HG03196 (cell line): ENCODE measurements around the gene SMURF2.
"Not testable (repeated sequence)": the region's sequence is repeated elsewhere in the genome, so short reads cannot be mapped to it uniquely, and the experiment has no call there.

ENCODE experiments used
- ATAC-seq: cut with Tn5 transposase; IDR thresholded peaks from one replicate; pipeline ENCODE4 v1.9.1; 2021; ENCODE audit not compliant: unreplicated experiment

The SMURF2 gene

DNA sequence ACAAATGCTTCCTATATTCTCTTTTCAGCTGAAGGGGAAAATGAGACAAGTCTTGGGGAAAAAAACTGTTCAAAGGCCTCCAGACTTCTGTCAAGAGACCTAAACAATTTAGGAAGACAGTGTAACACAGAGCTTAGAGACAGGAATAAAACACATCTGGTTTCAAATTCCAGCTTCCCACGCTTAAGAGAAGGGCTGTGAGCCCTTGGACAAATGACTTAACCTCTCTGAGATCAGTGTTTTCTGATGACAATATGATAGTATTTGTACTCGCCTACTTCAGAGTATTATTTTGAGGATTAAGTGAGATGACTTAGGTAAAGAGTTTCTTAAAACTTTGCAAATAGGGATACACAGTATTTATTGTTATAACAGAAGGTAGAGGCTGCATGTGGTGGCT, 29.5 kb downstream of the SMURF2 start:
- ATAC-seq: no peak

DNA sequence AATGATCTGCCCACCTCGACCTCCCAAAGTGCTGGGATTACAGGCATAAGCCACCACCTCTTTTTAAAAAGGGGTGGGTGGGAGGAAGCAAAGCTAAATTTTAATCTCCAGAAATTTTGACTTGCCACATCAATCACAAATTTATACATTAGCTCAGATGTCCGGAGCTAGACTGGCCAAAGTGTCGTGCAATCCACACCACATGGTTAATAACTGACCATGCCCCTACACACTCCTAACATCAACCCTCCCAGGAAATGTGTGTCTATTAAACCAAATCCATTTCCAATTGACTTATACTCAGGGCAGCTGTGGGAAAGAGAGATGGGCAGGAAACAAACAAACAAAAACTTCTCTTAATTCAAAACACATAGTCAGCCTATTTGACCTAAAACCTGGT, 29.9 kb downstream of the SMURF2 start:
- no peak for ATAC-seq

DNA sequence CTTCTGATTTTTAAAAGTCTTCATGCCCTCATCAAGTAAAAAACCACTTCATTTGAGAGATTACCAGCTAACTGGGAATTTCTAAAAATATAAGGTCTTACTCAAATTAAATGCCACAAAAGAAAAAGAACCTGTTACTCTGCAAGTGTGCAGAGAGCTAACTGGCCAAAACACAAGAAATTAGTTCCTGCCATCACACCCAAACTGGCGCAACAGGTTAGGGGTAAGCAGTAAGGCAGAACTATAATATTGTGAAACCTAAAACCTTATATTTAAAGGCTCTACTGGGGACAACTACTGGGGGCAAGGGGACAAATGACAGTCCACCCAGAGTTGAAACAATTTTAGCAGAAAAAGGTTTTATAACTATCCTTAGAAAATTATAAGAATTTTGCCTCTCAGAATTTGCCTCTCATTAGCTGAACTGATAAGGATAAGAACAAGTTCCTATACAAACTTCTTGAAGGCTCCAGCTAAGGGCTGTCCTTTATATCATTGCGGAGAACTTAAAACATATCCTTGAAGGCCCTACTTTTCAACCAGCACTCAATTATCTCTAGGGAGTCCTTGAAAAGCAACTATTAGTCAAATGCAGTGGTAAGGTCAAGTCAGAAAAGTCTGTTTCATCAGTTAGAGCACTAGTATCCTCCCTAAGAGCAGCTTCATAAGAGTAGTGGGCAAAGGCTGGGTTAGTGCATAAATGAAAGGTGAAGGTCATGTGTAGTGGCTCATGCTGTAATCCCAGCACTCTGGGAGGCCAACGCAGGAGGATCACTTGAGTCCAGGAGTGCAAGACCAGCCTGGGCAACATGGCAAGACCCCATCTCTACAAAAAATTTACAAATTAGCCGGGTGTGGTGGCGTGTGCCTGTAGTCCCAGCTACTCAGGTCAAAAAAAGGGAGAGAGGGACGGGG, 31.5 kb downstream of the SMURF2 start:
- no peak for ATAC-seq

GRCh38 chr17:64628641-64629040, 33.5 kb downstream of the SMURF2 start:
- no peak for ATAC-seq

GRCh38 chr17:64627797-64628196, 34.3 kb downstream of the SMURF2 start:
- no peak for ATAC-seq

DNA sequence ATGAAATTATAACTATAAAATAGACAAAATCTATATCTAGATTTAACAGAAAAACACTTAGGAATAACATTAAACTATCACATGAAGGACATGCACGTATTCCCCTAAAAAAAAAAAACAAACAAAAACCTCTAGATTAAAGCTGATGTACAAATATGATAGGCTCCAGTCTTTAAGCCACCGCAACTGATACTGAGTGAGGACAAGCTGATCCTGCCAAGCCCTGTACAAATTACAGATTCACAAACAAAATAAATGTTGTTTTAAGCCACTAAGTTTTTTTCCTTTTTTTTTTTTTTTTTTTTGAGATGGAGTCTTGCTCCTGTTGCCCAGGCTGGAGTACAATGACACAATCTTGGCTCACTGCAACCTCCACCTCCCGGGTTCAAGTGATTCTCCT, 35.3 kb downstream of the SMURF2 start:
- no peak for ATAC-seq

DNA sequence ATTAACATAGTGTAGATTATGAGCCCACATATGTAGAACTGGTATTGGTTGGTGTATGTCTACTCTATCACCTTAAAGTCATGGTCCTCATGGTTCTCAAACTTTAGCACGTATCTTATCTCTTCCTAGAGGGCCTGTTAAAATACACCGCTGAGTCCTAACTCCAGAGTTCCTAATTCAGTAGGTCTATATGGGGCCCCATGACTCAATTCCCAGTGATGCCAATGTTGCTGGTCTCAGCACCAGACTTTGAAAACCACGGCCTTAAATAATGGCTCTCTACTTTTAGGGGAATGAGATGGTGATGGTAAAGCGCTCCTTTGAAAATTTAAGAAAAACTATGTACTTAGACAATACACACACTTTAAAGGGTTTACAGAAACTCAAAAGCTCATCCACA, 36.6 kb downstream of the SMURF2 start:
- no peak for ATAC-seq

GRCh38 chr17:64622931-64623654, 39.0 kb downstream of the SMURF2 start:
- ATAC-seq: no peak

GRCh38 chr17:64621772-64622171, 40.3 kb downstream of the SMURF2 start:
- ATAC-seq: no peak

- no peak for ATAC-seq
These were observed 43.3 kb downstream of the SMURF2 start for GRCh38 chr17:64618848-64619247.

- ATAC-seq: no peak
These were observed 44.9 kb downstream of the SMURF2 start for GRCh38 chr17:64617125-64617780.

GRCh38 chr17:64615028-64615677, 47.0 kb downstream of the SMURF2 start:
- no peak for ATAC-seq

- no peak for ATAC-seq
These were observed 47.7 kb downstream of the SMURF2 start for GRCh38 chr17:64614266-64615027.

DNA sequence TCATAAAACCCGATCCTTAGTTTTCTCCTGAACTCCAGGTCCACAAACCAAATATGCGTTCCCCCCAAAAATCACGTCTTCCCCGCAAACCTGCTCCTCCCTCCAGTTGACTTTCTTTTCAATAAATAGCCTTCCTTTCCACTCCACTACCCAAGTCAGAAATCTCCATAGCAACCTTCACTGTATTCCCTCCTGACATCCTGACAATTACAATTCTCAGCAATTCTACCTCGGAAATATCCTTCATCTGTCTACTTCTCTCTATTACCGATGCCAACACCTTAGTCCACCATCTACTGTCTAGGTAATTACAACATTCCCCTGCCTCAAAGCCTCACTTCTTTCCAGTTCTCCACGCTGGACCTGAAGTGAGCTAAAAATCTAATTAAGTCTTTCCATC, 50.7 kb downstream of the SMURF2 start:
- no peak for ATAC-seq

DNA sequence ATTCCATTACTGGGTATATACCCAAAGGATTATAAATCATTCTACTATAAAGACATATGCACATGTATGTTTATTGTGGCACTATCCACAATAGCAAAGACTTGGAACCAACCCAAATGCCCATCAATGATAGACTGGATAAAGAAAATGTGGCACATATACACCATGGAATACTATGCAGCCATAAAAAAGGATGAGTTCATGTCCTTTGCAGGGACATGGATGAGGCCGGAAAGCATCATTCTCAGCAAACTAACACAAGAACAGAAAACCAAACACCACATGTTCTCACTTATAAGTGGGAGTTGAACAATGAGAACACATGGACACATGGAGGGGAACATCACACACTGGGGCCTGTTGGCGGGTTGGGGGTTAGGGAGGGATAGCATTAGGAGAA, 51.9 kb downstream of the SMURF2 start:
- not testable (repeated sequence) for ATAC-seq

GRCh38 chr17:64608571-64608981, 53.5 kb downstream of the SMURF2 start:
- ATAC-seq: no peak

DNA sequence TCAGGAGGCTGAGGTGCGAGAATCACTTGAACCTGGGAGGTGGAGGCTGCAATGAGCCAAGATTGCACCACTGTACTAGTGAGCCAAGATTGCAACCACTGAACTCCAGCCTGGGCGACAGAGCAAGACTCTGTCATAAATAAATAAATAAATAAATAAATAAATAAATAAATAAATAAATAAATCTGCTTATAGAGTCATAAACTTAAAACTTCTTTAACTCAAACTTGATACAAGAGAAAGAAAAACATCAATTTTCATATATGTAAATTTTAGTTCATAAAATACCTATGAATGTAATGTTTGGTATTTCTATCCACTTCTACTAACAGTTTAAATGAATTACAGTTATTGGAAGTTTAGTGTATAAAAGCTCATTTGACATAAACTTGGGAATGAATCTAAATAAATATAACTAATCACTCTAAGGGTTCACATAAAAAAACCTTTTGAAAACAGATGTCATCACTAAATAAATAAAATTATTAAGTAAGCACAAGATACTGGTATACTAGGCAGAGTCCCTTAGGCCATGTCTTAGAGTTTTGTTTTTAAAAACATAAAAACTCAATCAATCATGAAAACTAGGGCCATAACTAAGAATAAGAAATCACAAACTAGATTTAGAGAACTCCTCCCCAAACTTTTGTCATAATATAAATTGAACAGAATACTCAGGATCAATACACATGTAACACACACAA, 54.1 kb downstream of the SMURF2 start:
- ATAC-seq: no peak

GRCh38 chr17:64604532-64604931, 57.6 kb downstream of the SMURF2 start:
- ATAC-seq: not testable (repeated sequence)

- no peak for ATAC-seq
These were observed 58.1 kb downstream of the SMURF2 start for GRCh38 chr17:64603987-64604386.

DNA sequence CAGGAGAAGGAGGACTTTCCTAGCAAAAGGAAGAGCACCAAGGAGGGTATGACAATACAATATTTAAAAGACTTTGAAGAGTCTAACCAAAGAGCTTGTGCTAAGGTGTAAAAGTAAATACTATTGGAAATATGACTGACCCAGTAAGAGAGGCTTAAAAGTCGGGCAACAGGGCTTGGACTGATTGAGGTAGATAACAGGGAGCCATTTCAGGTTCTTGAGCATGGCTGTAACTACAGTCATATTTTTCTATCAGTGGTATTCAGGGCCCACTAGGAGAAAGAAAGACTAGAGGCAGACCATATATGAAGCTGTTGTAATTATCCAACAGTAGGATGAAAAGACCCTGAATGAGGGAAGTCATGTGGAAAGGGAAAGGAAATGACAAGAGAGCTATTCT, 62.3 kb downstream of the SMURF2 start:
- ATAC-seq: no peak
